Fibroblast of villous mesenchyme (primary cell): ENCODE measurements around the gene IPO11. TPM values are rescaled to one million over a fixed set of nuclear protein-coding genes. Genes with fewer than 3 reads are reported as not detected.

Experiments used
- DNase-seq: peaks from one replicate; pipeline ENCODE4 v3.0.0-alpha.2; 2010; ENCODE audit warnings: low read depth
- H3K4me3 ChIP-seq: 2 replicates; pipeline ENCODE4 v1.5.1; 2011; ENCODE audit warnings: low read depth, mild to moderate bottlenecking, low read length
- CTCF ChIP-seq: IDR thresholded peaks from 2 replicates; pipeline ENCODE4 v1.5.1; 2012; ENCODE audit warnings: low read depth, mild to moderate bottlenecking, low read length; ENCODE audit not compliant: insufficient read depth
- total RNA-seq: library from RNA; depleted of rRNA; stranded (reverse); fragments of >200 nt; gene quantifications from 2 replicates; pipeline ENCODE4 v1.2.3, GENCODE V29; 2012

IPO11 gene
- total RNA-seq, 1 donor: 34.5 TPM

DNA sequence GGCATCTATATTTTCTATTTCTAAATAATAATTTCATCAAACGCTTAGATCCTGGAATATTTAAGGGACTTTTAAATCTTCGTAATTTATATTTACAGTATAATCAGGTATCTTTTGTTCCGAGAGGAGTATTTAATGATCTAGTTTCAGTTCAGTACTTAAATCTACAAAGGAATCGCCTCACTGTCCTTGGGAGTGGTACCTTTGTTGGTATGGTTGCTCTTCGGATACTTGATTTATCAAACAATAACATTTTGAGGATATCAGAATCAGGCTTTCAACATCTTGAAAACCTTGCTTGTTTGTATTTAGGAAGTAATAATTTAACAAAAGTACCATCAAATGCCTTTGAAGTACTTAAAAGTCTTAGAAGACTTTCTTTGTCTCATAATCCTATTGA is 167.2 kb downstream of the IPO11 start:
- no peak for TF ChIP-seq CTCF
- DNase-seq: no peak
- no peak overlapping the region for H3K4me3 ChIP-seq

- no peak overlapping the region for H3K4me3 ChIP-seq
- DNase-seq: no peak
- no peak for TF ChIP-seq CTCF
Measured at GRCh38 chr5:62581836-62582597, 169.5 kb downstream of the IPO11 start.

DNA sequence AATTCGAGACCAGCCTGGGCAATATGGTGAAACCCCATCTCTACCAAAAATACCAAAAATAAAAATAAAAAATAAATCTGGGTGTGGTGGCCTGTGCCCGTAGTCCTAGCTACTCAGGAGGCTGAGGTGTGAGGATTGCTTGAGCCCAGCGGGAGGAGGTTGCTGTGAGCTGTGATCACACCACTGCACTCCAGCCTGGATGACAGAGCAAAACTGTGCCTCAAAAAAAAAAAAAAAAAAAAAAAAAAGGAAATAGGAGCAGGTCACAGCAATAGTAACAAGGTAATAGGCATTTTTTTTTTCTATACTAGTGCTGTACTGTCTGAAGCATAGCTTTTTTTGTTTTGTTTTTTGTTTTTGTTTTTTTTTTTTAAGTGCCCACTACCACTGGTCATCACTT is 171.8 kb downstream of the IPO11 start:
- TF ChIP-seq CTCF: no peak
- DNase-seq: no peak
- H3K4me3 ChIP-seq: no peak overlapping the region

GRCh38 chr5:62585306-62585705 is 172.7 kb downstream of the IPO11 start:
- no peak for TF ChIP-seq CTCF
- no peak for DNase-seq
- H3K4me3 ChIP-seq: no peak overlapping the region

GRCh38 chr5:62585751-62586150 is 173.2 kb downstream of the IPO11 start:
- DNase-seq: peak; percentile 19
- TF ChIP-seq CTCF: no peak
- H3K4me3 ChIP-seq: no peak overlapping the region

- H3K4me3 ChIP-seq: no peak overlapping the region
- no peak for TF ChIP-seq CTCF
- DNase-seq: peak; percentile 70
Measured at GRCh38 chr5:62587737-62588136, 175.2 kb downstream of the IPO11 start.

- no peak for DNase-seq
- no peak overlapping the region for H3K4me3 ChIP-seq
- TF ChIP-seq CTCF: no peak
Measured at GRCh38 chr5:62588668-62589067, 176.1 kb downstream of the IPO11 start.
